Measurements from ENCODE around the gene FBXW4.
A peak's percentile ranks its signal among the peaks of the same experiment; 100 is the strongest.

The FBXW4 gene

DNA sequence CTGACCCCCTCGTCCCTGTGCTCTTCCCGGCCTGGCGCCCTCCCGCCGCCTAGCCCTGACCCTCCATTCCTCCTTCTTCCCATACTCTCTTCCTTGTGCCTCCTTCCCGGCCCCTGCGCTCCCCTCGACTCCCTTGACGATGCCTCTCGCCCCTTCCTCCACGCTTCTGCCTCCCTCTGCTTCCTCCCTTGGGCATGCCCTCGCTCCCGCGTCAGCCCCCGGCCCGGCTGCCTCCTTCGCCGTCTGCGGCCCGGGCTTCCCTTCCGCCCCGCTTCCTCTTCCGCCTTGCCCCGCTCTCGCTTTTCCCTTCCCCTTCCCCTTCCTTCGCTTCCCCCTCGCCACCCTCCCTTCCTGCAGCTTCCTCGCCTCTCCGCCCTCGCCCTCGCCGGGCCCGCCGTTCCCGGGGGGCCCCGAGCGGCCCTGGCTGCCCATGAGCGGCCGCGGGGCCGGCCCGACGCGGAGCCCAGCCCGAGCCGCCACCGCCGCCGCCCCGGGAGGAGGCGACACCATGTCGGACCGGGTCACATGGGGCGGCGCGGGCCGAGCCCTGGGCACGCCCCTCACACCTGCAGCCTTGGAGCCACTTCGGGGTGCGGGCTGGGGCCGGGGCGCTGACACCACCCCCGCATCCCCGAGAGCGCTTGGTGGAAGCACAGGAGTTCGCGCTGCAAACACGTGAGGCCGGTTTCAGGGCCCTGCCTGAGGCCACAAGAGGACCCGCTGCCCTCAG, at the start of gene FBXW4 (continued):
- TF ChIP-seq ELK4 (IDR thresholded peaks at IDR 0.05; ENCODE audit: borderline replicate concordance, low read depth, low read length), result no peak
- TF ChIP-seq ATF2 (tag by site-specific recombination; IDR thresholded peaks at IDR 0.05; ENCODE audit: low read depth), result no peak
- 0 out of 2 replicates have a peak, but pooled peaks have one; percentile 55 for TF ChIP-seq HIC1 (tag by site-specific recombination; IDR thresholded peaks at IDR 0.05)
- peak; percentile 79 for TF ChIP-seq ZNF600 (tag by site-specific recombination; IDR thresholded peaks at IDR 0.05)
- peak; percentile 88 for TF ChIP-seq ZNF501 (tag by site-specific recombination; IDR thresholded peaks at IDR 0.05)
- TF ChIP-seq ZNF433 (tag by site-specific recombination; IDR thresholded peaks at IDR 0.05; ENCODE audit: low read depth), result no peak
- TF ChIP-seq ZNF19 (tag by site-specific recombination; IDR thresholded peaks at IDR 0.05; ENCODE audit: low read depth), result no peak
- TF ChIP-seq ZNF133 (tag by site-specific recombination; IDR thresholded peaks at IDR 0.05), result no peak
- no peak for TF ChIP-seq ZNF514 (tag by site-specific recombination; IDR thresholded peaks at IDR 0.05)
- TF ChIP-seq ZNF140 (tag by site-specific recombination; IDR thresholded peaks at IDR 0.05), result no peak
- no peak for TF ChIP-seq ZFP3 (tag by site-specific recombination; IDR thresholded peaks at IDR 0.05; ENCODE audit: low read depth)
- TF ChIP-seq ZNF704 (tag by site-specific recombination; IDR thresholded peaks at IDR 0.05), result no peak
- TF ChIP-seq, protein P1, sequence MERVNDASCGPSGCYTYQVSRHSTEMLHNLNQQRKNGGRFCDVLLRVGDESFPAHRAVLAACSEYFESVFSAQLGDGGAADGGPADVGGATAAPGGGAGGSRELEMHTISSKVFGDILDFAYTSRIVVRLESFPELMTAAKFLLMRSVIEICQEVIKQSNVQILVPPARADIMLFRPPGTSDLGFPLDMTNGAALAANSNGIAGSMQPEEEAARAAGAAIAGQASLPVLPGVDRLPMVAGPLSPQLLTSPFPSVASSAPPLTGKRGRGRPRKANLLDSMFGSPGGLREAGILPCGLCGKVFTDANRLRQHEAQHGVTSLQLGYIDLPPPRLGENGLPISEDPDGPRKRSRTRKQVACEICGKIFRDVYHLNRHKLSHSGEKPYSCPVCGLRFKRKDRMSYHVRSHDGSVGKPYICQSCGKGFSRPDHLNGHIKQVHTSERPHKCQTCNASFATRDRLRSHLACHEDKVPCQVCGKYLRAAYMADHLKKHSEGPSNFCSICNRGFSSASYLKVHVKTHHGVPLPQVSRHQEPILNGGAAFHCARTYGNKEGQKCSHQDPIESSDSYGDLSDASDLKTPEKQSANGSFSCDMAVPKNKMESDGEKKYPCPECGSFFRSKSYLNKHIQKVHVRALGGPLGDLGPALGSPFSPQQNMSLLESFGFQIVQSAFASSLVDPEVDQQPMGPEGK (tag by site-specific recombination; IDR thresholded peaks at IDR 0.05), result peak; percentile 85
- TF ChIP-seq ZNF660 (tag by site-specific recombination; IDR thresholded peaks at IDR 0.05), result peak; percentile 76; the same call in 1 of the 2 replicates
- TF ChIP-seq ZNF211 (tag by site-specific recombination; IDR thresholded peaks at IDR 0.05; ENCODE audit: low read depth), result no peak
- TF ChIP-seq ZNF776 (tag by site-specific recombination; IDR thresholded peaks at IDR 0.05; ENCODE audit: borderline replicate concordance), result no peak
- no peak for TF ChIP-seq ZNF239 (tag by site-specific recombination; IDR thresholded peaks at IDR 0.05)
- TF ChIP-seq, protein P2, sequence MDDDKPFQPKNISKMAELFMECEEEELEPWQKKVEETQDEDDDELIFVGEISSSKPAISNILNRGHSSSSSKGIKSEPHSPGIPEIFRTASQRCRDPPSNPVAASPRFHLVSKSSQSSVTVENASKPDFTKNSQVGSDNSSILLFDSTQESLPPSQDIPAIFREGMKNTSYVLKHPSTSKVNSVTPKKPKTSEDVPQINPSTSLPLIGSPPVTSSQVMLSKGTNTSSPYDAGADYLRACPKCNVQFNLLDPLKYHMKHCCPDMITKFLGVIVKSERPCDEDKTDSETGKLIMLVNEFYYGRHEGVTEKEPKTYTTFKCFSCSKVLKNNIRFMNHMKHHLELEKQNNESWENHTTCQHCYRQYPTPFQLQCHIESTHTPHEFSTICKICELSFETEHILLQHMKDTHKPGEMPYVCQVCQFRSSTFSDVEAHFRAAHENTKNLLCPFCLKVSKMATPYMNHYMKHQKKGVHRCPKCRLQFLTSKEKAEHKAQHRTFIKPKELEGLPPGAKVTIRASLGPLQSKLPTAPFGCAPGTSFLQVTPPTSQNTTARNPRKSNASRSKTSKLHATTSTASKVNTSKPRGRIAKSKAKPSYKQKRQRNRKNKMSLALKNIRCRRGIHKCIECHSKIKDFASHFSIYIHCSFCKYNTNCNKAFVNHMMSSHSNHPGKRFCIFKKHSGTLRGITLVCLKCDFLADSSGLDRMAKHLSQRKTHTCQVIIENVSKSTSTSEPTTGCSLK (tag by site-specific recombination; IDR thresholded peaks at IDR 0.05), result no peak
- no peak for TF ChIP-seq SETDB1 (IDR thresholded peaks at IDR 0.05; ENCODE audit: insufficient read length, low read length)
- TF ChIP-seq HOXC10 (CRISPR knock-in tag; IDR thresholded peaks at IDR 0.05), result no peak
- TF ChIP-seq ZNF302 (tag by site-specific recombination; IDR thresholded peaks at IDR 0.05; ENCODE audit: low read depth), result no peak
- TF ChIP-seq ZSCAN23 (tag by site-specific recombination; IDR thresholded peaks at IDR 0.05), result 0 out of 2 replicates have a peak, but pooled peaks have one; percentile 76
- TF ChIP-seq ZNF121 (tag by site-specific recombination; IDR thresholded peaks at IDR 0.05), result no peak
- 0 out of 2 replicates have a peak, but pooled peaks have one; percentile 28 for TF ChIP-seq ZNF639 (tag by site-specific recombination; IDR thresholded peaks at IDR 0.05)
